Right ventricle myocardium superior (tissue), 1 donor: ENCODE results near the gene SSPN. TPM values are rescaled to one million over a fixed set of nuclear protein-coding genes. Genes with fewer than 3 reads are reported as not detected.

Source experiments
- ATAC-seq: fragments of 200-7000 bp; cut with Tn5 transposase; one replicate; pipeline ENCODE4 v1.9.1; 2020; ENCODE audit warnings: mild to moderate bottlenecking; ENCODE audit not compliant: poor library complexity
- DNase-seq: peaks from one replicate; pipeline ENCODE4 v3.0.0-alpha.2; 2020
- intact Hi-C: fragments of 100-400 bp; cut with DNase I; formaldehyde crosslinking; loops from one replicate; pipeline ENCODE4 v1.11.2; 2022
- long read RNA-seq: library from polyadenylated mRNA; unstranded; transcript quantifications from one replicate; pipeline ENCODE4 v2.0.0, GENCODE V29; 2021
- total RNA-seq: library from RNA; stranded (reverse); fragmentation: NEBNext Ultra II Directional; extraction: Animal tissue kit (Norgen Biotek cat#: 25700); gene quantifications from one replicate; pipeline ENCODE4 v1.2.1, GENCODE V29; 2021
- donor health status: DM: no; HTN: yes; CAD: no; lungs with severe emphysema.

SSPN gene
- total RNA-seq = 51.5 TPM
- long read RNA-seq, full-length matches to known transcripts = 37 of 40 reads
- long read RNA-seq, partial matches to known transcripts = 1 of 40 reads
- long read RNA-seq, other reads (novel, unspliced or antisense) = 2 of 40 reads

GRCh38 chr12:26195250-26195640 is at the start of gene SSPN:
Gene SSPN, plus strand, starts transcription at chr12:26195573. Its CDS starts 100 bp downstream, at chr12:26195673.
- ATAC-seq (peak; percentile 81), DNase-seq (peak; percentile 79)
- intact Hi-C loops = loop anchor here (10.0 kb wide), 1 partner anchor 70 kb away; the partner anchor contains the start of gene BHLHE41

- DNase-seq = no peak
- intact Hi-C loops = no loop called here
- no peak for ATAC-seq
Observed at GRCh38 chr12:26148291-26148690, 47.1 kb upstream of the SSPN start.

GRCh38 chr12:26149968-26150500 is 45.3 kb upstream of the SSPN start:
- no peak for DNase-seq
- intact Hi-C loops = no loop called here
- no peak for ATAC-seq

- intact Hi-C loops = no loop called here
- DNase-seq (no peak), ATAC-seq (peak; percentile 69)
Observed at GRCh38 chr12:26150736-26151450, 44.5 kb upstream of the SSPN start.

DNA sequence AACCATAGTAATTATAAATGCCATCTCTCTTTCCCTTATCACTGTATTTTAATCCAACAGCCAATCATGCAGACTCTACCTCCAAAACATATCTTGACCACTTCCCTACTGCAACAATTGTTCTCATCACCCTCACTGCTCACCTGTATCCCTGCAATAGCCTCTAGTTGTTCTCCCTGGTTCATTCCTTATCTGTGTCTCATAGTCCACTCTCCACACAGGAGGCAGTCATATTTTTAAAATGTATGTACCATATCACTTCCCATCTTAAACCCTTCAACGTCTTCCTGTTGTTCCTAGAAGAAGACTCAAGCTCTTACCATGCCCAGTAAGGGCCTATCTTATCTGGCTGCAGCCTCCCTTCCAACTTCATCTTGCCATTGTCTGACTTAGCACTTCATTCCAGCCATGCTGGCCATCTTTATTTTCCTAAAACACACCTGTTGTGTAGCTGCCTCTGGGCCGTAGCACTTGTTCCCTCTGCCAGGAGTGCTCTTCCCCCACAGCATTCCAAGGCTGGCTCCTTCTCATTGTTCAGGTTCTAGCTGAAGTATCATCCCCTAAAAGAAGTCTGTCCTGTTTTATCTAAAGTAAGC is 42.8 kb upstream of the SSPN start:
- no peak for DNase-seq
- intact Hi-C loops = no loop called here
- ATAC-seq = no peak

DNA sequence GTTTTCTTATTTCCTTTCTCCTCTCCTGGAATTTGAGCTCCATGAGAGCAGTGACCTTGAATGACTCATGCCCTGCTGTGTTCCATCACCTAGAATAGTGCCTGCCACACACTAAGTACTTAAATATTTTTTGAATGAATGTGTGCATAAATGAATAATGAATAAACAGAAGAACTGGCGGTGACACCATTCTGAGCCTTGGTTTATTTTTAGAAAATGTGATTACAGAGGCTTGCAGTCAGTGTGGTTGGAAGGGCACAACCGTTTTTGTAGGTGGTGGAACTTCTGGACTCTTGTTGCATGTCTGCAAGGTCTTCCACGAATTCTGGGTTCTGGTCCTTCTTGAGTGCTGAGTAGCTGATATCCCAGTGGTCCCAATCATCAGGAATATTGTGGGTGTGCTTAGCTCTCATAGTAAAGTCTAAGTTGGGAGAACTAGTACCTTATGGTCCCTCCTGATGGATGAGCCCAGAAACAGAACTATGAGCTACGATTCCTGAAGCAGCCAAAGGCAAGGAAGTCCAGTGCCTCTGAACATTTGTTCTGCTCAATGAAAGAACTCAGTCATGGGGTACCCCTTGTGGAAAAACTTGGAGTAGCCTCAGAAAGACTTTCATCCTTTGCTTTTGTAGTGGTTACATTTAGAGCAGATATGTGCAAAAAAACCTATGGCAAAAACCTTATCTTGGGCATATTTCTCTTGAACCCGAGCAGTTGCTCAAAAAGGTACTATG is 41.8 kb upstream of the SSPN start:
- DNase-seq = no peak
- intact Hi-C loops = no loop called here

DNA sequence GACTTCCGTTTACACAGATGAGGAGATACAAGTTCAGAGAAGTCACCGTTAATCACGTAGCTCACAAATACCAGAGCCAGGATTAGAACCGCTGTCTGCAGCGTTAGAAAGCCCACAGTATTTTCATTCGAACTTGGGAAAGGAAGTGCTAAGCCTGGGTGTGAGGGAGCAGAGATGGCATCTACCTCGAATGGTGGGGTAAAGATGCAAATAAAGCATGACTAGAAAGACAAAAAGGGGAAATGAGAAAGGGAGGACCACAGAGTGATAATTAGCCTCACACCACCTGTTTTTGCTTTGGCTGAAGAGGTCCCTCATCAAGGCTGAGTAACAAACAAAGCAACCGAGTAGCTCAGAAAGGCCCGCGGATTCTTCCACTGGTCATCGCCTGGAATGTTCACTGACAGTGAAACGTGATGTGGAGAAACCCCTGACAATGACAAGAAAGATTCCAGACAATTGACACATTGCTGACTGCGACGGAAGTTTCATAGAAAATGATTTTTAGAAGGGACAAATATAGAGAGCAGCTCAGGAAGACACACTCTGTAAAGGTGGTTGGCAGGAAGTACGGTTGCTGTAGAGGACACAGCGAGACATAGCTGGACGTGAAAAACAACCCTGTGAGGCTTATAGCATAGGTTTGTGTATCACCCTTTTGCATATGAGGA is 39.0 kb upstream of the SSPN start:
- ATAC-seq = no peak
- intact Hi-C loops = no loop called here
- DNase-seq = no peak

More for the DNA sequence above, 41.8 kb upstream of the SSPN start:
- ATAC-seq = peak; percentile 87

DNA sequence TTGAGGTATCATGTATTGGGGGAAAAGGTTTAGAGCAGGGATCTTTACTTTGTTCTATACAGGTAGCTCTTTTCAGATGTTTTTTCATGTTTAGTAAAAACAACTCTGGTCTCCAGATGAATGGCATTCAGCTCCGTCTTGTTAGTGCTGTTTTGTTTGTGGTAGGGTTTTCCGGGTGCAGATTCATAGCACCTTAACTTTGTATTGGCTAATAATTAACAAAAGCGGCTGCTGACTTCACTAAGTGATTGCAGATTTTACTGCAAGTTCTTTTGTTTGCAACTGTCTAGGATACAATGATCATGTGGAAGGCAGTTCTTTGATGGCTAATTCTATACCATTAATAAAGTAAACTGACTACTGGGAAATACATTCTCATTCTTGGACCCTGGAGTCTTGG is 38.4 kb upstream of the SSPN start:
- intact Hi-C loops = no loop called here
- ATAC-seq (no peak), DNase-seq (no peak)

- ATAC-seq (no peak), DNase-seq (no peak)
- intact Hi-C loops = no loop called here
Observed at GRCh38 chr12:26158078-26158764, 37.2 kb upstream of the SSPN start.

DNA sequence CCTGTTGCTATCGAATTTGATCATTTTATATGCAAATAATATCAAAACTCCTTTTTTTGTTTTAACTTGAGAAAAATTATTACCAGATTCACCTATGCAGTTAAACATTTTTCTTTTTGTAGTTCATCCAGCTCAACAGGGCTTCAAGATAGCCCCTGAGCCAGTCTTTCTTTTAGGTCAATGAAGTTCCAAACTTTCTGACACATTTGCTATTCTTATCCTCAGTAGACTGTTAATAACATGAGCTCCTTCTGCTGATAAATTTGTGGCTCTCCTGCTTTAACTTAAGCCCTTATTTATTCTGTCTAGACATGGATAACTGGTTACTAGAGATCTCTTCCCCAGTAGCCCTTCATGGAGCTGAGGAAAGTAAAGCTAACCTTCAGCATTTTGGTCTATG is 33.2 kb upstream of the SSPN start:
- DNase-seq (no peak), ATAC-seq (no peak)
- intact Hi-C loops = no loop called here

- no peak for DNase-seq
- intact Hi-C loops = no loop called here
- ATAC-seq = no peak
Observed at GRCh38 chr12:26162905-26163304, 32.5 kb upstream of the SSPN start.

DNA sequence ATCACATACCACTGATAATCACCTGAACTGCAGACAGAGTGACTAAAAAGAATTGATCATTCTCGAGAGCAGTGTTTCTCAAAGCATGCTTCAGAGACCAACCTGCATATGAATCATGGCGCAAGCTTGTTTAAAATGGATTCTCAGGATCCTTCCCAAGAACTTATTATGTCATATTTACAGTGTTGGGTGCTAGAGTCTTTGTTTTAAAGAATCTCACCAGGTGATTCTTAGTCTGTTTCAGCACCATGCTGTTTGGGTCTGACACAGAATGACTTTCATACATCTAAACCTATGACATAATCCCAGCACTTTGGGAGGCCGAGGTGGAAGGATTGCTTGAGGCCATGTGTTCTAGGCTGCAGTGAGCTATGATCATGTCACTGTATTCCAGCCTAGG is 31.3 kb upstream of the SSPN start:
- ATAC-seq = no peak
- intact Hi-C loops = no loop called here
- no peak for DNase-seq

DNA sequence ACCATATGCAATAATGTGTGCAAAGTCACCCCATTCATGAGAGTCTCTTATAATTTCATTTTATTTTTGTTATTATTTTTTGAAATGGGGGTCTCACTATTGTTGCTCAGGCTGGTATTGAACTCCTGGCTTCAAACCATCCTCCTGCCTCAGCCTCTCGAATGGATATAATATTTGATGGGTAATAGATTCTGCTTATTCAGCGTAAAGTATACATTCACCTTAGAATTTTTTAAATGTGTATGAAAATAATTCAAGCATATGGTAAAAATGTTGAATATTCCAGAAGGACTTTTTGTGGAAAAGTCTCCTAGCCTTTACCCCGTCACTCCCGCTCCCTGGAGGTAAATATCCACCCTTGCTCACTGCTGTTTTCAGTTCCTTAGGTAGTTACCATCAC is 23.4 kb upstream of the SSPN start:
- DNase-seq = no peak
- intact Hi-C loops = no loop called here
- ATAC-seq = no peak

- no peak for ATAC-seq
- intact Hi-C loops = no loop called here
- no peak for DNase-seq
Observed at GRCh38 chr12:26172539-26172938, 22.8 kb upstream of the SSPN start.

GRCh38 chr12:26172946-26173552 is 22.3 kb upstream of the SSPN start:
- no peak for ATAC-seq
- intact Hi-C loops = no loop called here
- no peak for DNase-seq

- DNase-seq (no peak), ATAC-seq (no peak)
- intact Hi-C loops = no loop called here
Observed at GRCh38 chr12:26176725-26177124, 18.6 kb upstream of the SSPN start.

GRCh38 chr12:26177283-26177682 is 18.1 kb upstream of the SSPN start:
- DNase-seq = no peak
- ATAC-seq = no peak
- intact Hi-C loops = no loop called here

GRCh38 chr12:26179826-26180225 is 15.5 kb upstream of the SSPN start:
- ATAC-seq (no peak), DNase-seq (no peak)
- intact Hi-C loops = no loop called here
